Subcutaneous abdominal adipose tissue (tissue), 5 donors: Measurements from ENCODE around the gene C19orf85.
"Not testable (repeated sequence)": the region's sequence is repeated elsewhere in the genome, so short reads cannot be mapped to it uniquely, and the experiment has no call there.

Experiments
- H3K27ac ChIP-seq: one replicate; pipeline ENCODE4 v1.7.0; 2013; ENCODE audit warnings: low read depth, mild to moderate bottlenecking, inconsistent platforms, low read length, moderate library complexity
- H3K27me3 ChIP-seq, 5 donors: one replicate each; pipeline ENCODE4 v1.7.0; 2013; ENCODE audit warnings: low read length in 5 of 5, inconsistent platforms in 1 of 5; ENCODE audit not compliant: control insufficient read depth in 5 of 5, insufficient read depth in 4 of 5
- H3K36me3 ChIP-seq, 5 donors: one replicate each; pipeline ENCODE4 v1.7.0; 2013; ENCODE audit warnings: low read length in 5 of 5; ENCODE audit not compliant: control insufficient read depth in 5 of 5, insufficient read depth in 5 of 5
- H3K4me1 ChIP-seq, 5 donors: one replicate each; pipeline ENCODE4 v1.7.0; 2013; ENCODE audit warnings: low read length in 5 of 5, mild to moderate bottlenecking in 3 of 5, moderate library complexity in 1 of 5; ENCODE audit not compliant: control insufficient read depth in 5 of 5, insufficient read depth in 5 of 5
- H3K4me3 ChIP-seq, 5 donors: one replicate each; pipeline ENCODE4 v1.7.0; 2013; ENCODE audit warnings: low read length in 5 of 5, low read depth in 1 of 5
- H3K9ac ChIP-seq, 5 donors: one replicate each; pipeline ENCODE4 v1.7.0; 2013; ENCODE audit warnings: low read length in 5 of 5, mild to moderate bottlenecking in 4 of 5, moderate library complexity in 3 of 5
- H3K9me3 ChIP-seq, 5 donors: one replicate each; pipeline ENCODE4 v1.7.0; 2013; ENCODE audit warnings: low read length in 5 of 5; ENCODE audit not compliant: control insufficient read depth in 5 of 5
- donor health status: healthy.
- donor health status: healthy.
- donor health status: healthy.
- donor health status: healthy.
- donor health status: healthy.

The C19orf85 gene

DNA sequence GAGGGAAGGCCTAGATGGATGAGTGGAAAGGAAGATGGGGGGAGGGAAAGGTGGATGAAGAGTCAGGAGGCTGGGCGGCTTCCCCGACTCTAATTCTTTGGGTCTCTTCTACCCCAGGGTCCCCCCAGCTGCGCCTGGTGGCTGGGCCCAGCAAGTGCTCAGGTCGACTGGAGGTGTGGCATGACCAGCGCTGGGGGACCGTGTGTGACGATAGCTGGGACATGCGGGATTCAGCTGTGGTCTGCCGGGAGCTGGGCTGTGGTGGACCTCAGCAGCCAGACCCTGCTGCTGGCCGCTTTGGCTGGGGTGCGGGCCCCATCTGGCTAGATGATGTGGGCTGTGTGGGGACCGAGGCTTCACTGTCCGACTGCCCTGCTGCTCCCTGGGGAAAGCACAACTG lies 33.2 kb upstream of the C19orf85 start:
- Histone ChIP-seq H3K9ac (no peak overlapping the region), H3K4me3 (no peak overlapping the region), H3K9me3 (no peaks in the 10 kb centered on the region), H3K27ac (no peak overlapping the region), H3K4me1 (peaks cover 0 to 20% (median 17%) of the 10 kb centered on the region in 5 donors), H3K36me3 (peaks cover 0 to 32% (median 9%) of the 10 kb centered on the region in 5 donors), H3K27me3 (peaks cover 7 to 21% (median 18%) of the 10 kb centered on the region in 5 donors)

GRCh38 chr19:55496820-55497219 lies 32.3 kb upstream of the C19orf85 start:
- Histone ChIP-seq H3K36me3 (peaks cover 0 to 32% (median 9%) of the 10 kb centered on the region in 5 donors), H3K4me1 (peaks cover 0 to 25% (median 18%) of the 10 kb centered on the region in 5 donors), H3K27me3 (peaks cover 8 to 27% (median 22%) of the 10 kb centered on the region in 5 donors)
- H3K9ac ChIP-seq, H3K9me3 ChIP-seq, H3K27ac ChIP-seq, H3K4me3 ChIP-seq: not testable (repeated sequence)

GRCh38 chr19:55495646-55496349 lies 31.2 kb upstream of the C19orf85 start:
- H3K27ac ChIP-seq: no peak overlapping the region
- peak overlapping the region in 1 of 5 donors; percentile 47 for H3K9ac ChIP-seq
- H3K4me3 ChIP-seq: no peak overlapping the region
- no peaks in the 10 kb centered on the region for H3K9me3 ChIP-seq
- peaks cover 12 to 36% (median 22%) of the 10 kb centered on the region in 5 donors for H3K27me3 ChIP-seq
- peaks cover 0 to 34% (median 18%) of the 10 kb centered on the region in 5 donors for H3K4me1 ChIP-seq
- H3K36me3 ChIP-seq: peaks cover 0 to 22% (median 7%) of the 10 kb centered on the region in 5 donors

DNA sequence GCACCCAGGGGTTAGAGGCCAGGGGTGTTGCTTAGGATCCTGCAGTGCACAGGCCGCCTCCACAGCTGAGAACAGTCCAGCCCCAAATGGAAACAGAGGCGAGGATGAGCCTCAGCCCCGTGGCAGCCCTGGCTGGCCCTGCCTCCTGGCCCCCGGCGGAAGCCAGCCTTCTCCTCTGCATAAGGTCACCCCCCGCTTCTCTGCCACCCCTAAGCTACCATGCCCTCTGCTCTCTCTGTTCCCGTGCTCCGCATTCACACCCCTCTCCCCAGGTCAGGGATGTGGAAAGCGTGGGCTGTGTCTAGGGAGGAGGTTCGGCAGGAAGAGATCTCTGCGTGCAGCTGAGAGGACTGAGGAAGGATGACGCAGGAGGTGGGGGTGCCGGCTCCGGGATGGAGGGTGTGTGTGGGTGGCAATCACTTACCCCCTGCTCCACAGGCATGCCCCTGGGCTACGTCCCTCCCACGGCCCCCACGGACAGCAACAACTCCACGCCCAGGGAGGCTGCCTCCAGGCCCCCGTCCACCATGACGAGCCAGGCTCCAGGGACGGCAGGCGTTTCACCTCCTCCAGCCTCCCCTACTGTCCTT lies 29.7 kb upstream of the C19orf85 start:
- Histone ChIP-seq H3K9me3 (no peaks in the 10 kb centered on the region), H3K27me3 (peaks cover 12 to 41% (median 27%) of the 10 kb centered on the region in 5 donors), H3K27ac (peak overlapping the region; percentile 23), H3K9ac (peak overlapping the region in 4 of 5 donors; percentile 1 to 55 (median 24)), H3K36me3 (peaks cover 0 to 11% (median 0%) of the 10 kb centered on the region in 5 donors), H3K4me1 (peaks cover 2 to 35% (median 22%) of the 10 kb centered on the region in 5 donors), H3K4me3 (peak overlapping the region; percentile 25 to 63 (median 57))

DNA sequence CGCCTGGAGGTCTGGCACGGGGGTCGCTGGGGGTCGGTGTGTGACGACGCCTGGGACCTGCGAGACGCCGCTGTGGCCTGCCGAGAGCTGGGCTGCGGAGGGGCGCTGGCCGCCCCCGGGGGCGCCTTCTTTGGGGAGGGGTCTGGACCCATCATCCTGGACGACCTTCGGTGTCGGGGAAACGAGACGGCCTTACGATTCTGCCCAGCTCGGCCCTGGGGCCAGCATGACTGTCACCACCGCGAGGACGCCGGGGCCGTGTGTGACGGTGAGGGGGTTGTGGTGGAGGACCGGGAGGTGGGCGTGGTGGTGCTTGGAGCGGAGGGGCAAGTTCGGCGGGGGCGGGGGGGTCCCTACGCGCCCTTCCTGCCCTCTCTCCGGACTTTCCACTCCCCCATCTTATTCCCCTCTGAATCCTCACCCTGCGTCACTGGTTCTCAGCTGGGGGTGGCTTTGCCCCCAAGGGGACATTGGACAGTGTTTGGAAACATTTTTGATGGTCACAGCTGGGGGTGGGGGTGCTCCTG lies 29.2 kb upstream of the C19orf85 start:
- H3K36me3 ChIP-seq: peaks cover 0 to 5% (median 0%) of the 10 kb centered on the region in 5 donors
- peak overlapping the region in 1 of 5 donors; percentile 47 for H3K9ac ChIP-seq
- H3K4me1 ChIP-seq: peaks cover 2 to 38% (median 22%) of the 10 kb centered on the region in 5 donors
- H3K9me3 ChIP-seq: no peaks in the 10 kb centered on the region
- peaks cover 12 to 42% (median 27%) of the 10 kb centered on the region in 5 donors for H3K27me3 ChIP-seq
- peak overlapping the region; percentile 41 for H3K27ac ChIP-seq
- H3K4me3 ChIP-seq: peak overlapping the region; percentile 25 to 63 (median 57)

GRCh38 chr19:55493052-55493644 lies 28.6 kb upstream of the C19orf85 start:
- peaks cover 2 to 43% (median 22%) of the 10 kb centered on the region in 5 donors for H3K4me1 ChIP-seq
- peak overlapping the region; percentile 41 for H3K27ac ChIP-seq
- H3K9me3 ChIP-seq: no peaks in the 10 kb centered on the region
- peak overlapping the region in 4 of 5 donors; percentile 39 to 47 (median 42) for H3K4me3 ChIP-seq
- peaks cover 12 to 42% (median 29%) of the 10 kb centered on the region in 5 donors for H3K27me3 ChIP-seq
- peak overlapping the region in 1 of 5 donors; percentile 47 for H3K9ac ChIP-seq
- peaks cover 0 to 4% (median 0%) of the 10 kb centered on the region in 5 donors for H3K36me3 ChIP-seq

GRCh38 chr19:55492362-55492944 lies 27.9 kb upstream of the C19orf85 start:
- no peak overlapping the region for H3K27ac ChIP-seq
- H3K9me3 ChIP-seq: no peaks in the 10 kb centered on the region
- H3K36me3 ChIP-seq: no peaks in the 10 kb centered on the region
- H3K9ac ChIP-seq: no peak overlapping the region
- H3K4me1 ChIP-seq: peaks cover 2 to 49% (median 28%) of the 10 kb centered on the region in 5 donors
- H3K4me3 ChIP-seq: no peak overlapping the region
- H3K27me3 ChIP-seq: peaks cover 12 to 47% (median 34%) of the 10 kb centered on the region in 5 donors

DNA sequence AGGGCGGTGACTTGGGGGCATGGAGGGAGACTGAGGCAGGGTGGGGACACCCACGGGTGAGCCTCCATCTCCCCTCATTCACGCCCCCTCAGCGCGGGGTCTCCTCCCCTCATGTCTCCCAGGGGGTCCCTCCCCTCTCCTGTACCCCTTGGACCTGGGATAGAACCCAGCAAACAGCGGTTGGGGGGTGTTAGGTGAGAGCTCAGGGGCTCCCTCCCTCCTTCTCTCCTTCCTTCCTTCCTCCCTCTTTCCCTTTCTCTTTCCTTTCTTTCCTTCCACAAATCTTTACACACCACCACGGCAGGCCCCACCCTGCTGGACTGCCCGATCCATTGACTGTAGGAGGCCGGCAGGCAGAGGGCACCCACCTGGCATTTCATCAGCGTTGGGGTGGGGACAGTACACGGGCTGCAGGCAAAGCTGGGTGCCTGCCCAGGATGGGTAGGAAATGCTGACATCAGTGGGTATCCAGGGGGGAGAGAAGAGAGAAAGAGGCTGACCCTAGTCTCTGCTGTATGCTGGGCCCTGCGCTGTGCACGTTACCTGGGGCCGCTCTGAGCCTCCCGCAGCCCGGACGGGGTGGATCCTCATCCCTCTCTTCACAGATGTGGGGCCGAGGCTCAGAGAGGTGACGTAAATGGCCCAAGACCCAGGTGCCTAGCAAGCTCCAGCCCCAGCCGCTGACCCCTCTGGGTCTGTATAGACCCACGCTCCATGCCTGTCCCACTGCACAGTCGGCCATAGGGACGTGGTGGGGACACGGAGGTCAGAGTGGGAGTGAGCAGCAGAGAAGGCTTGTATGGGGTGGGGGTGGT lies 27.2 kb upstream of the C19orf85 start:
- Histone ChIP-seq H3K27ac (no peak overlapping the region), H3K9ac (no peak overlapping the region), H3K4me1 (peaks cover 6 to 56% (median 35%) of the 10 kb centered on the region in 5 donors), H3K36me3 (no peaks in the 10 kb centered on the region), H3K9me3 (no peaks in the 10 kb centered on the region), H3K4me3 (no peak overlapping the region), H3K27me3 (peaks cover 12 to 48% (median 40%) of the 10 kb centered on the region in 5 donors)
